ENCODE measurements around the gene PRDX5.

DNA sequence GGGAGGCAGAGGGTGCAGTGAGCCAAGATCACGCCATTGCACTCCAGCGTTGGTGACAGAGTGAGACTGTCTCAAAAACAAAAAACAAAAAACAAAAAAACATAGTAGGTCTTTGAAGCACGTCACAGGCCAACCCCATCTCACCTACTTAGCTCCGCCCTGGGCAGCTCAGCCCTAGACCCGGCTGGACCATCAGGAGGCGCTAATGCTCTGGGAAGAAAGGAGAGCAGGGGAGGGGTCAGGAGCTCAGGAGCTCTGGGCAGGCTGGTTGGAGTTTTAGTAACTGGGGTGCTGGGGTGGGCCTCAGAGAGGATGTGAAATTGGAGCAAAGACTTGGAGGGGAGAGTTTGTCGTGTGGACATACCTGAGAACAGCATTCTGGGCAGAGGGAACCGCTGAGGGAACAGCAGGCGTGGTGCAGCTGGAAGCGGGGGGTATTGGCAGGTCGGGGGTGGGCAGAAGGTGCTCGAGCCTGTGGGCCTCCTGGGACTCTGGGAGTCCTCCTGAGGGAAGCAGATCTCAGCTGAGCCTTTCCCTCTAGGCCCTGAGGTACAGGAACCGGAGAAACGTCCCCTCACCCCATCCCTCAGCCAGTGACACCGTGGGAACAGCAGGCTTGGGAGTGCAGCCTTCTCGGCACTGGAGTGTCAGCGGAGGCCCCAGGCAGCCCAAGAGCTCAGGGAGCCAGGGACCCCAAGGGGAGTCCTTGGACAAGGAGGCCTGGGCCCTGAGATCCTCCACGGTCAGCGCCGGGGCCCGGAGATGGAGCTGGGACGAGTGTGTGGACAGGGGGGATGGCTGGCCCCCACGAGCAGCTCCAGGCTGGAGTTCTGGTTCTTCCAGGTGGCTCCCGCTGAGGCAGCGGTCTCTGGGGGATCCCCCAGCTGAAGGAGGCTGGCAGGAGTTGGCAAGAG is 38.8 kb downstream of the PRDX5 start:
- TF ChIP-seq, protein P1, sequence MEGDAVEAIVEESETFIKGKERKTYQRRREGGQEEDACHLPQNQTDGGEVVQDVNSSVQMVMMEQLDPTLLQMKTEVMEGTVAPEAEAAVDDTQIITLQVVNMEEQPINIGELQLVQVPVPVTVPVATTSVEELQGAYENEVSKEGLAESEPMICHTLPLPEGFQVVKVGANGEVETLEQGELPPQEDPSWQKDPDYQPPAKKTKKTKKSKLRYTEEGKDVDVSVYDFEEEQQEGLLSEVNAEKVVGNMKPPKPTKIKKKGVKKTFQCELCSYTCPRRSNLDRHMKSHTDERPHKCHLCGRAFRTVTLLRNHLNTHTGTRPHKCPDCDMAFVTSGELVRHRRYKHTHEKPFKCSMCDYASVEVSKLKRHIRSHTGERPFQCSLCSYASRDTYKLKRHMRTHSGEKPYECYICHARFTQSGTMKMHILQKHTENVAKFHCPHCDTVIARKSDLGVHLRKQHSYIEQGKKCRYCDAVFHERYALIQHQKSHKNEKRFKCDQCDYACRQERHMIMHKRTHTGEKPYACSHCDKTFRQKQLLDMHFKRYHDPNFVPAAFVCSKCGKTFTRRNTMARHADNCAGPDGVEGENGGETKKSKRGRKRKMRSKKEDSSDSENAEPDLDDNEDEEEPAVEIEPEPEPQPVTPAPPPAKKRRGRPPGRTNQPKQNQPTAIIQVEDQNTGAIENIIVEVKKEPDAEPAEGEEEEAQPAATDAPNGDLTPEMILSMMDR (IDR thresholded peaks at IDR 0.05) = peak in 1 of 3 experiments; percentile 14
- TF ChIP-seq POLR2A (IDR thresholded peaks at IDR 0.05) = no peak

Measured in testis (tissue), 2 donors.